Measurements from ENCODE around the gene L1TD1. TPM values are rescaled to one million over a fixed set of nuclear protein-coding genes. Genes with fewer than 3 reads are reported as not detected.
"Not testable (repeated sequence)": the region's sequence is repeated elsewhere in the genome, so short reads cannot be mapped to it uniquely, and the experiment has no call there.

The L1TD1 gene
- total RNA-seq, 2 experiments from 2014 or later, result not detected

GRCh38 chr1:62232871-62233278 is 38.2 kb downstream of the L1TD1 start:
- no peak overlapping the region for H3K27ac Mint-ChIP-seq
- peaks cover 13% of the 10 kb centered on the region for H3K4me1 Mint-ChIP-seq
- peaks cover 2% of the 10 kb centered on the region for H3K27me3 Mint-ChIP-seq
- H3K4me3 Mint-ChIP-seq, result no peak overlapping the region
- CTCF ChIA-PET, result no interaction called here
- POLR2A ChIA-PET, result no interaction called here
- no peak for DNase-seq
- no peaks in the 10 kb centered on the region for H3K36me3 Mint-ChIP-seq (ENCODE audit: low read depth)
- no peaks in the 10 kb centered on the region for H3K9me3 Mint-ChIP-seq

- no peak overlapping the region for H3K27ac Mint-ChIP-seq
- no peak for DNase-seq
- ChIA-PET POLR2A (no interaction called here), CTCF (no interaction called here)
- no peaks in the 10 kb centered on the region for H3K36me3 Mint-ChIP-seq (ENCODE audit: low read depth)
- H3K4me3 Mint-ChIP-seq, result no peak overlapping the region
- peaks cover 13% of the 10 kb centered on the region for H3K4me1 Mint-ChIP-seq
- peaks cover 2% of the 10 kb centered on the region for H3K27me3 Mint-ChIP-seq
- H3K9me3 Mint-ChIP-seq, result no peaks in the 10 kb centered on the region
These were observed 39.3 kb downstream of the L1TD1 start for GRCh38 chr1:62233926-62234450.

GRCh38 chr1:62234688-62235087 is 40.0 kb downstream of the L1TD1 start:
- Mint-ChIP-seq H3K27ac (no peak overlapping the region), H3K36me3 (ENCODE audit: low read depth) (no peaks in the 10 kb centered on the region), H3K4me1 (peaks cover 13% of the 10 kb centered on the region), H3K9me3 (no peaks in the 10 kb centered on the region), H3K27me3 (peaks cover 2% of the 10 kb centered on the region), H3K4me3 (no peak overlapping the region)
- ChIA-PET CTCF (no interaction called here), POLR2A (no interaction called here)
- DNase-seq, result no peak

- Mint-ChIP-seq H3K27ac (no peak overlapping the region), H3K4me1 (peaks cover 13% of the 10 kb centered on the region), H3K27me3 (peaks cover 2% of the 10 kb centered on the region), H3K4me3 (no peak overlapping the region), H3K9me3 (no peaks in the 10 kb centered on the region), H3K36me3 (ENCODE audit: low read depth) (no peaks in the 10 kb centered on the region)
- DNase-seq, result no peak
- CTCF ChIA-PET, result no interaction called here
- POLR2A ChIA-PET, result no interaction called here
These were observed 40.9 kb downstream of the L1TD1 start for GRCh38 chr1:62235576-62235975.

GRCh38 chr1:62237361-62237760 is 42.7 kb downstream of the L1TD1 start:
- POLR2A ChIA-PET, result no interaction called here
- Mint-ChIP-seq H3K27ac (no peak overlapping the region), H3K36me3 (ENCODE audit: low read depth) (no peaks in the 10 kb centered on the region), H3K9me3 (no peaks in the 10 kb centered on the region), H3K4me3 (no peak overlapping the region), H3K27me3 (no peaks in the 10 kb centered on the region), H3K4me1 (peaks cover 13% of the 10 kb centered on the region)
- DNase-seq, result no peak
- CTCF ChIA-PET, result interaction anchor here (1.1 to 1.2 kb wide), 2 partner anchors 9 to 166 kb away, joined by 3 read pairs; no protein-coding TSS in a partner anchor

GRCh38 chr1:62237950-62238374 is 43.3 kb downstream of the L1TD1 start:
- no peaks in the 10 kb centered on the region for H3K27me3 Mint-ChIP-seq
- ChIA-PET CTCF (no interaction called here), POLR2A (no interaction called here)
- H3K4me3 Mint-ChIP-seq, result no peak overlapping the region
- H3K36me3 Mint-ChIP-seq (ENCODE audit: low read depth), result no peaks in the 10 kb centered on the region
- peaks cover 12% of the 10 kb centered on the region for H3K4me1 Mint-ChIP-seq
- no peak overlapping the region for H3K27ac Mint-ChIP-seq
- no peak for DNase-seq
- no peaks in the 10 kb centered on the region for H3K9me3 Mint-ChIP-seq

GRCh38 chr1:62238507-62238906 is 43.9 kb downstream of the L1TD1 start:
- H3K36me3 Mint-ChIP-seq (ENCODE audit: low read depth), result no peaks in the 10 kb centered on the region
- ChIA-PET CTCF (no interaction called here), POLR2A (no interaction called here)
- peaks cover 8% of the 10 kb centered on the region for H3K4me1 Mint-ChIP-seq
- H3K27me3 Mint-ChIP-seq, result no peaks in the 10 kb centered on the region
- no peak overlapping the region for H3K4me3 Mint-ChIP-seq
- DNase-seq, result no peak
- H3K27ac Mint-ChIP-seq, result no peak overlapping the region
- H3K9me3 Mint-ChIP-seq, result no peaks in the 10 kb centered on the region

GRCh38 chr1:62239652-62240403 is 45.2 kb downstream of the L1TD1 start:
- H3K27me3 Mint-ChIP-seq; DNase-seq; H3K36me3 Mint-ChIP-seq (ENCODE audit: low read depth); H3K4me3 Mint-ChIP-seq; H3K4me1 Mint-ChIP-seq; CTCF ChIA-PET; H3K9me3 Mint-ChIP-seq; POLR2A ChIA-PET; H3K27ac Mint-ChIP-seq: not testable (repeated sequence)

GRCh38 chr1:62240651-62241370 is 46.2 kb downstream of the L1TD1 start:
- no peaks in the 10 kb centered on the region for H3K27me3 Mint-ChIP-seq
- no peaks in the 10 kb centered on the region for H3K9me3 Mint-ChIP-seq
- H3K27ac Mint-ChIP-seq, result no peak overlapping the region
- no peak overlapping the region for H3K4me3 Mint-ChIP-seq
- no peaks in the 10 kb centered on the region for H3K36me3 Mint-ChIP-seq (ENCODE audit: low read depth)
- no peaks in the 10 kb centered on the region for H3K4me1 Mint-ChIP-seq
- DNase-seq, result no peak
- ChIA-PET POLR2A (no interaction called here), CTCF (no interaction called here)

GRCh38 chr1:62241371-62242131 is 46.9 kb downstream of the L1TD1 start:
- POLR2A ChIA-PET, result no interaction called here
- DNase-seq, result no peak
- no peaks in the 10 kb centered on the region for H3K9me3 Mint-ChIP-seq
- no peaks in the 10 kb centered on the region for H3K27me3 Mint-ChIP-seq
- no peaks in the 10 kb centered on the region for H3K36me3 Mint-ChIP-seq (ENCODE audit: low read depth)
- CTCF ChIA-PET, result no interaction called here
- no peak overlapping the region for H3K4me3 Mint-ChIP-seq
- no peaks in the 10 kb centered on the region for H3K4me1 Mint-ChIP-seq
- H3K27ac Mint-ChIP-seq, result no peak overlapping the region

GRCh38 chr1:62244380-62244779 is 49.7 kb downstream of the L1TD1 start:
- H3K36me3 Mint-ChIP-seq (ENCODE audit: low read depth); H3K9me3 Mint-ChIP-seq; POLR2A ChIA-PET; H3K4me3 Mint-ChIP-seq; DNase-seq; H3K4me1 Mint-ChIP-seq; H3K27ac Mint-ChIP-seq; H3K27me3 Mint-ChIP-seq: not testable (repeated sequence)
- CTCF ChIA-PET, result interaction anchor here (0.7 kb wide), 1 partner anchor 88 kb away, joined by 3 read pairs; no protein-coding TSS in a partner anchor

GRCh38 chr1:62245201-62245600 is 50.6 kb downstream of the L1TD1 start:
- Mint-ChIP-seq H3K4me3 (no peak overlapping the region), H3K9me3 (no peaks in the 10 kb centered on the region), H3K27me3 (no peaks in the 10 kb centered on the region), H3K36me3 (ENCODE audit: low read depth) (no peaks in the 10 kb centered on the region), H3K4me1 (no peaks in the 10 kb centered on the region), H3K27ac (no peak overlapping the region)
- POLR2A ChIA-PET, result interaction anchor here (0.7 kb wide), 1 partner anchor 18 kb away, joined by 3 read pairs; no protein-coding TSS in a partner anchor
- DNase-seq, result no peak
- CTCF ChIA-PET, result no interaction called here
